Adipocyte (in vitro differentiated cells): ENCODE measurements around the gene AFF3.

ENCODE experiments used
- DNase-seq: peaks from one replicate; pipeline ENCODE4 v3.0.0-alpha.2; 2015; ENCODE audit warnings: low read depth
- H3K27me3 ChIP-seq: replicated peaks from 2 replicates; pipeline ENCODE4 v1.7.0; 2013; ENCODE audit warnings: mild to moderate bottlenecking, low read length, moderate library complexity; ENCODE audit not compliant: control insufficient read depth, insufficient read depth
- H3K36me3 ChIP-seq: 2 replicates; pipeline ENCODE4 v1.7.0; 2013; ENCODE audit warnings: low read length, mild to moderate bottlenecking, moderate library complexity; ENCODE audit not compliant: control insufficient read depth, insufficient read depth, severe bottlenecking
- H3K4me1 ChIP-seq: 2 replicates; pipeline ENCODE4 v1.7.0; 2013; ENCODE audit warnings: mild to moderate bottlenecking, low read length, moderate library complexity; ENCODE audit not compliant: control insufficient read depth, insufficient read depth
- H3K4me3 ChIP-seq: 2 replicates; pipeline ENCODE4 v1.7.0; 2013; ENCODE audit warnings: mild to moderate bottlenecking, low read length, moderate library complexity
- H3K9ac ChIP-seq: 2 replicates; pipeline ENCODE4 v1.7.0; 2013; ENCODE audit warnings: mild to moderate bottlenecking, low read length, moderate library complexity
- H3K9me3 ChIP-seq: 2 replicates; pipeline ENCODE4 v1.7.0; 2013; ENCODE audit warnings: mild to moderate bottlenecking, low read length, moderate library complexity; ENCODE audit not compliant: control insufficient read depth

Gene AFF3

GRCh38 chr2:99635710-99636109, 506.7 kb downstream of the AFF3 start:
- Histone ChIP-seq H3K27me3 (peaks cover 3% of the 10 kb centered on the region), H3K4me1 (peaks cover 12% of the 10 kb centered on the region), H3K9me3 (peaks cover 6% of the 10 kb centered on the region), H3K4me3 (no peak overlapping the region), H3K36me3 (no peaks in the 10 kb centered on the region), H3K9ac (no peak overlapping the region)
- DNase-seq = no peak

GRCh38 chr2:99634234-99634633, 508.2 kb downstream of the AFF3 start:
- H3K27me3 ChIP-seq = peaks cover 11% of the 10 kb centered on the region
- DNase-seq = no peak
- peaks cover 6% of the 10 kb centered on the region for H3K9me3 ChIP-seq
- H3K4me3 ChIP-seq = no peak overlapping the region
- H3K36me3 ChIP-seq = no peaks in the 10 kb centered on the region
- H3K4me1 ChIP-seq = peaks cover 12% of the 10 kb centered on the region
- no peak overlapping the region for H3K9ac ChIP-seq

DNA sequence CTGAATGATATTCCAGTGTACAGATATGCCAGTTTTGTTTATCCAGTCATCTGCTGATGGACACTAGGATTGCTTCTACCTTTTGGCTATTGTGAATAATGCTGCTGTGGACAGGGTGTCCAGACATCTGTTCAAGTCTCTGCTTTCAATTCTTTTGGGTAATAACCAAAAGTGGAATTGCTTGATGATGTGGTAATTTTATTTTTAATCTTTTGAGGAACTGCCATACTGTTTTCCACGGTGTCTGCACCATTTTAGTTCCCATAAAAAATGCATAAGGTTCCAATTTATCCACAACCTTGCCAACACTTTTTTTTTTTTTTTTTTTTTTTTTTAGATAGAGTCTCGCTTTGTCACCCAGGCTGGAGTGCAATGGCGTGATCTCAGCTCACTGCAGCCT, 510.7 kb downstream of the AFF3 start:
- Histone ChIP-seq H3K4me3 (no peak overlapping the region), H3K9me3 (peaks cover 6% of the 10 kb centered on the region), H3K9ac (no peak overlapping the region), H3K36me3 (no peaks in the 10 kb centered on the region), H3K27me3 (peaks cover 14% of the 10 kb centered on the region), H3K4me1 (peaks cover 11% of the 10 kb centered on the region)
- DNase-seq = no peak

DNA sequence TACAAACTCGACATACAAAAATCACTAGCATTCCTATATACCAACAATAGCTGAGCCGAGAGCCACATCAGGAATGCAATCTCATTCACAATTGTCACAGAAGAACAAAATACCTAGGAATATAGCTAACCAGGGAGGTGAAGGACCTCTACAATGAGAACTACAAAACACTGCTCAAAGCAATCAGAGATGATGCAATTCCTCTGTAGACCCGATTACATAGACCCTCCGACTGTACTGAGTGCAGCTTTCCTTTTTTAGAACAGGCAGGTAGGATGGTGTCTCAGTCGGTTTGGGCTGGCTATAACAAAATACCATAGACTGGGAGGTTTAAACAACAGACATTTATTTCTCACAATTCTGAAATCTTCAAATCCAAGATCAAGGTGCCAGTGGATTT, 513.1 kb downstream of the AFF3 start:
- Histone ChIP-seq H3K27me3 (peaks cover 24% of the 10 kb centered on the region), H3K9me3 (peaks cover 6% of the 10 kb centered on the region), H3K36me3 (no peaks in the 10 kb centered on the region), H3K9ac (no peak overlapping the region), H3K4me1 (no peaks in the 10 kb centered on the region), H3K4me3 (no peak overlapping the region)
- DNase-seq = no peak

DNA sequence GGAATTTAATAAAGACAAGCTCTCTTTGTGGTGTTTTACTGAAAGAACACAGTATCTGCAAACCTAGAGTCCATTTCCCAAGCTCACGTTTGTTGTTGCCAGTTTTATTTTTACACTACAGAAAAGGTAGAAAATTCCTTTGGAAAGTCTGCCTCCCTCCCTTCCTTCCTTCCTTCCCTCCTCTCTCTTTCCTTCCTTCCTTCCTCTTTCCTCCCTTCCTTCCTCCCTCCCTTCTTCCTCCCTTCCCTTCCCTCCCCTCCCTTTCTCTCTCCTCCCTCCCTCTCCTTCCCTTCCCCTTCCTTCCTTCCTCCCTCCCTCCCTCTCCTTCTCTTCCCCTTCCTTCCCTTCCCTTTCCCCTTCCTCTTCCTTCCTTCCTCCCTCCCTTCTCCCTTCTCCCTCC, 516.2 kb downstream of the AFF3 start:
- H3K4me3 ChIP-seq = no peak overlapping the region
- H3K27me3 ChIP-seq = peaks cover 32% of the 10 kb centered on the region
- H3K9me3 ChIP-seq = no peaks in the 10 kb centered on the region
- no peaks in the 10 kb centered on the region for H3K36me3 ChIP-seq
- no peak for DNase-seq
- H3K4me1 ChIP-seq = no peaks in the 10 kb centered on the region
- H3K9ac ChIP-seq = no peak overlapping the region

DNA sequence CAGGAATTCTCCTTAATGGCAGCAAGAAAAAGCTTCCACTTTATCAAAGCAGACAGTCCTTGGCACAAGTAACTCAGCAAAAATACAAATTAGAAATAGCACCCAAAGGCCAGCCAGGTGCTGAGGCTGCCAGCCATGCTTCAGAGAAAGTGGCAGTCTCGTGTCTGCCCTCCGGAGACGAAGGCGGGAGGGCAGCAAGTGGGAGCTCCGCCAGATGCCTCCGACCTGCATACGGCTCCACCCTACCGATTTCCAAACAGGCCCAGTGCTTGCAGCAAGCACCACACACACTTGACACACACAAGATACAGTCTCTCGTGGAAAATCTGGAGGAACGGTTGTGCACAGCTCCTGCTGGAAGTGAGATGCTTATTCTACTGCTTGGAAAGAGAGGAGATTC, 517.7 kb downstream of the AFF3 start:
- H3K27me3 ChIP-seq = peaks cover 29% of the 10 kb centered on the region
- no peaks in the 10 kb centered on the region for H3K9me3 ChIP-seq
- H3K4me1 ChIP-seq = no peaks in the 10 kb centered on the region
- no peaks in the 10 kb centered on the region for H3K36me3 ChIP-seq
- DNase-seq = no peak
- no peak overlapping the region for H3K4me3 ChIP-seq
- H3K9ac ChIP-seq = no peak overlapping the region

- Histone ChIP-seq H3K36me3 (no peaks in the 10 kb centered on the region), H3K9me3 (no peaks in the 10 kb centered on the region), H3K4me3 (no peak overlapping the region), H3K4me1 (no peaks in the 10 kb centered on the region), H3K9ac (no peak overlapping the region), H3K27me3 (peaks cover 27% of the 10 kb centered on the region)
- DNase-seq = no peak
Observed at GRCh38 chr2:99623613-99624012, 518.8 kb downstream of the AFF3 start.

DNA sequence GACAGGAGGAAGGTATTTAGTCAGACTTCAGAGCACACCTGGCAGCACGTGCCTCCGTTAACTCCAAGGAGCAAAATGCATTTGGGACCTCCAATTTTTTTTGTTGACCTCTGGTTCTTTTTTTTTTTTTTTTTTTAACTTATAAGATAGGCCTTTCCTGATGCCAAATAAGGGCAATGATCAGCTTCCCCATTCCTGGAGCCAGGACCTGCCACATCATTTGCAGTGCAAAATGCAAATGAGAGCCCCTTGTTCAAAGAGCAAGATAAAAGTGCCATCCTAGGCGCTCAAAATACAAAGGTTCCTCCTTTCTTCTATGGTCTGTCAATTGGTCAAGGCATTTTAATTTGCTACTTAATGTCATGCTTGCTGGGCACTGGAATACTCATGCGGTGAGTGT, 519.4 kb downstream of the AFF3 start:
- peaks cover 28% of the 10 kb centered on the region for H3K27me3 ChIP-seq
- no peaks in the 10 kb centered on the region for H3K9me3 ChIP-seq
- H3K36me3 ChIP-seq = no peaks in the 10 kb centered on the region
- no peaks in the 10 kb centered on the region for H3K4me1 ChIP-seq
- H3K9ac ChIP-seq = no peak overlapping the region
- no peak overlapping the region for H3K4me3 ChIP-seq
- no peak for DNase-seq

- Histone ChIP-seq H3K27me3 (peaks cover 28% of the 10 kb centered on the region), H3K4me3 (no peak overlapping the region), H3K9me3 (no peaks in the 10 kb centered on the region), H3K36me3 (no peaks in the 10 kb centered on the region), H3K9ac (no peak overlapping the region), H3K4me1 (no peaks in the 10 kb centered on the region)
- no peak for DNase-seq
Observed at GRCh38 chr2:99622534-99622933, 519.9 kb downstream of the AFF3 start.

- H3K9ac ChIP-seq = no peak overlapping the region
- H3K27me3 ChIP-seq = peaks cover 26% of the 10 kb centered on the region
- H3K9me3 ChIP-seq = no peaks in the 10 kb centered on the region
- H3K36me3 ChIP-seq = no peaks in the 10 kb centered on the region
- DNase-seq = no peak
- H3K4me1 ChIP-seq = no peaks in the 10 kb centered on the region
- H3K4me3 ChIP-seq = no peak overlapping the region
Observed at GRCh38 chr2:99621774-99622173, 520.6 kb downstream of the AFF3 start.

- H3K9ac ChIP-seq = no peak overlapping the region
- no peaks in the 10 kb centered on the region for H3K9me3 ChIP-seq
- peaks cover 24% of the 10 kb centered on the region for H3K27me3 ChIP-seq
- H3K4me1 ChIP-seq = no peaks in the 10 kb centered on the region
- no peaks in the 10 kb centered on the region for H3K36me3 ChIP-seq
- H3K4me3 ChIP-seq = no peak overlapping the region
- DNase-seq = no peak
Observed at GRCh38 chr2:99621106-99621505, 521.3 kb downstream of the AFF3 start.

DNA sequence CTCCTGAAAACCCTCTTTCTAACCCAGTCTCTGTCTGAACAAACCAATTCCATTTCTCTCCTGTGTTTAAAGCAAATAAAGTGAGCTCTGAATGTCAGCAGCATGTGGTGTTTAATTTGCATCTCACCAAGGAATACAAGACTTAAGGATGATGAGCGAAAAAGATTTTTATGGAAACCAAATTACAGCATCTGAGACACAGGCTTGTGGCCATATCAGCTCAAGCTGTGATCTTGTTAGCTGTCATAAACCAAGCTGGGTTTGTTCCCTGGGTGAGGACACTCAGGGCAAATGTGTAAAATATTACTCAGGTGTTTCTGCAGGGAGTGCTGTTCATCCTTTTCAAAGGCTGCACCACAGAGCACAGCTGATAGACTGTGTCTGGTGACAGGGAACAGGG, 523.2 kb downstream of the AFF3 start:
- Histone ChIP-seq H3K4me1 (no peaks in the 10 kb centered on the region), H3K27me3 (peaks cover 16% of the 10 kb centered on the region), H3K9me3 (no peaks in the 10 kb centered on the region), H3K9ac (no peak overlapping the region), H3K36me3 (no peaks in the 10 kb centered on the region), H3K4me3 (no peak overlapping the region)
- DNase-seq = no peak
